Mesendoderm (in vitro differentiated cells): ENCODE measurements around the gene TEKT2.

Source experiments
- DNase-seq: peaks from one replicate; pipeline ENCODE4 v3.0.0; 2013
- H2AK5ac ChIP-seq: 2 replicates; pipeline ENCODE4 v1.6.1; 2013; ENCODE audit warnings: low read length, inconsistent platforms
- H2BK120ac ChIP-seq: 2 replicates; pipeline ENCODE4 v1.6.1; 2013; ENCODE audit warnings: low read depth, mild to moderate bottlenecking, low read length, moderate library complexity, mixed read lengths
- H2BK15ac ChIP-seq: replicated peaks from 2 replicates; pipeline ENCODE4 v1.6.1; 2013; ENCODE audit warnings: low read depth, mild to moderate bottlenecking, moderate library complexity
- H2BK5ac ChIP-seq: 2 replicates; pipeline ENCODE4 v1.6.1; 2013; ENCODE audit warnings: low read length, inconsistent platforms
- H3K18ac ChIP-seq: 2 replicates; pipeline ENCODE4 v1.6.1; 2013; ENCODE audit warnings: mild to moderate bottlenecking, low read length, mixed read lengths
- H3K23ac ChIP-seq: one replicate; pipeline ENCODE4 v1.6.1; 2013; ENCODE audit warnings: low read length
- H3K27ac ChIP-seq: 2 replicates; pipeline ENCODE4 v1.5.1; 2013; ENCODE audit warnings: low read depth, mild to moderate bottlenecking, inconsistent platforms, low read length, moderate library complexity
- H3K27me3 ChIP-seq: 2 replicates; pipeline ENCODE4 v1.6.1; 2013; ENCODE audit warnings: low read length, control low read depth, mild to moderate bottlenecking, inconsistent platforms; ENCODE audit not compliant: insufficient read depth, poor library complexity
- H3K36me3 ChIP-seq: 2 replicates; pipeline ENCODE4 v1.6.1; 2013; ENCODE audit warnings: low read length, inconsistent platforms; ENCODE audit not compliant: control insufficient read depth, insufficient read depth
- H3K4ac ChIP-seq: one replicate; pipeline ENCODE4 v1.6.1; 2013; ENCODE audit warnings: low read depth, mild to moderate bottlenecking, low read length, moderate library complexity
- H3K4me1 ChIP-seq: 2 replicates; pipeline ENCODE4 v1.6.1; 2013; ENCODE audit warnings: low read depth, low read length, inconsistent platforms; ENCODE audit not compliant: control insufficient read depth
- H3K4me2 ChIP-seq: 2 replicates; pipeline ENCODE4 v1.6.1; 2013; ENCODE audit warnings: low read length
- H3K4me3 ChIP-seq: 2 replicates; pipeline ENCODE4 v1.5.1; 2013; ENCODE audit warnings: mild to moderate bottlenecking, low read length
- H3K56ac ChIP-seq: one replicate; pipeline ENCODE4 v1.6.1; 2013; ENCODE audit warnings: low read length
- H3K79me1 ChIP-seq: 2 replicates; pipeline ENCODE4 v1.6.1; 2013; ENCODE audit warnings: low read length, inconsistent platforms
- H3K79me2 ChIP-seq: 2 replicates; pipeline ENCODE4 v1.6.1; 2013; ENCODE audit warnings: mild to moderate bottlenecking, low read length; ENCODE audit not compliant: control insufficient read depth, insufficient read depth
- H3K9ac ChIP-seq: 2 replicates; pipeline ENCODE4 v1.6.1; 2013; ENCODE audit warnings: low read length, inconsistent platforms
- H4K5ac ChIP-seq: one replicate; pipeline ENCODE4 v1.6.1; 2013; ENCODE audit warnings: low read length
- H4K8ac ChIP-seq: one replicate; pipeline ENCODE4 v1.6.1; 2013; ENCODE audit warnings: low read depth, mild to moderate bottlenecking, control low read depth, low read length, moderate library complexity
- WGBS: extraction: QIAGEN DNeasy Blood & Tissue Kit; methylation state at CpG from one replicate; pipeline ENCODE4 v1.1.7; 2013; ENCODE audit warnings: low lambda C conversion rate, missing lambda C conversion rate; ENCODE audit not compliant: insufficient coverage; ENCODE audit errors: extremely low coverage; 5-methylcytosine and 5-hydroxymethylcytosine counted together

TEKT2 gene

DNA sequence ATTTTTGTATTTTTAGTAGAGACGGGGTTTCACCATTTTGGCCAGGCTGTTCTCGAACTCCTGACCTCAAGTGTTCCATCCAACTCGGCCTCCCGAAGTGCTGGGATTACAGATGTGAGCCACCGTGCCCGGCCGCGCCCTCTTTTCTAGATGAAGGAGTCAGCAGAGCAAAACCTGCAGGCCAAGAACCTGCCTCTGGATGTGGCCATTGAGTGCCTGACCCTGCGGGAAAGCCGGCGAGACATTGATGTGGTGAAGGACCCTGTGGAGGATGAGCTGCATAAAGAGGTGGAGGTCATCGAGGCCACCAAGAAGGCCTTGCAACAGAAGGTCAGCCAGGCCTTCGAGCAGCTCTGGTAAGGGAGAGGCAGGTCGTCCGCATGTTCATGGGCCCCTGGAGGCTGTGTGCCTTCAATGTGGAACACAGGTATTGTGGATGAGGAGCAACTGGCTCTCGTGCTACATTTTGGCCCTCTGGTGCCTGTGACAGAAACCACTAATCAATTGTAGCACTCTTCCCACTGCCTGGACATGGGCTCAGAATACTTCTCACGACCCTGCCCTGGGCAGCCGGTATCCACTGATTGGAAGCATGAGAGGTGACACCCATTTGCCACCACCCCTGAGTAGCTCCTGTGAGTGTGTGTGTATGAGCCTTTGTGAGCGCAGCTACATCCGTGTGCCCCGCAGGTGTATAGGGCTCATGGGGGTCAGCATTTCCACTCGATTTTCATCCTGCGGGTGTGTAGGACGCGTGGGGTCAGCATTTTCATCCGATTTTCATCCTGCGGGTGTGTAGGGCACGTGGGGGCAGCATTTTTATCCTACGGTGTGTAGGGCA, 2.0 kb downstream of the TEKT2 start:
- DNase-seq = no peak
- no peak overlapping the region for H3K23ac ChIP-seq
- no peaks in the 10 kb centered on the region for H3K36me3 ChIP-seq
- H3K9ac ChIP-seq = no peak overlapping the region
- peaks cover 5% of the 10 kb centered on the region for H3K4me1 ChIP-seq
- peaks cover 7% of the 10 kb centered on the region for H3K79me2 ChIP-seq
- H3K18ac ChIP-seq = no peak overlapping the region
- no peak overlapping the region for H2BK5ac ChIP-seq
- no peak overlapping the region for H4K8ac ChIP-seq
- H3K56ac ChIP-seq = no peak overlapping the region
- no CpG with 5 or more reads among the region's 29 CpGs for WGBS
- no peak overlapping the region for H2BK15ac ChIP-seq
- H2BK120ac ChIP-seq = no peak overlapping the region
- H2AK5ac ChIP-seq = no peak overlapping the region
- no peaks in the 10 kb centered on the region for H3K27me3 ChIP-seq
- no peak overlapping the region for H3K4ac ChIP-seq
- no peak overlapping the region for H3K27ac ChIP-seq
- H3K4me2 ChIP-seq = no peak overlapping the region
- H3K79me1 ChIP-seq = peaks cover 8% of the 10 kb centered on the region
- H3K4me3 ChIP-seq = no peak overlapping the region
- no peak overlapping the region for H4K5ac ChIP-seq

DNA sequence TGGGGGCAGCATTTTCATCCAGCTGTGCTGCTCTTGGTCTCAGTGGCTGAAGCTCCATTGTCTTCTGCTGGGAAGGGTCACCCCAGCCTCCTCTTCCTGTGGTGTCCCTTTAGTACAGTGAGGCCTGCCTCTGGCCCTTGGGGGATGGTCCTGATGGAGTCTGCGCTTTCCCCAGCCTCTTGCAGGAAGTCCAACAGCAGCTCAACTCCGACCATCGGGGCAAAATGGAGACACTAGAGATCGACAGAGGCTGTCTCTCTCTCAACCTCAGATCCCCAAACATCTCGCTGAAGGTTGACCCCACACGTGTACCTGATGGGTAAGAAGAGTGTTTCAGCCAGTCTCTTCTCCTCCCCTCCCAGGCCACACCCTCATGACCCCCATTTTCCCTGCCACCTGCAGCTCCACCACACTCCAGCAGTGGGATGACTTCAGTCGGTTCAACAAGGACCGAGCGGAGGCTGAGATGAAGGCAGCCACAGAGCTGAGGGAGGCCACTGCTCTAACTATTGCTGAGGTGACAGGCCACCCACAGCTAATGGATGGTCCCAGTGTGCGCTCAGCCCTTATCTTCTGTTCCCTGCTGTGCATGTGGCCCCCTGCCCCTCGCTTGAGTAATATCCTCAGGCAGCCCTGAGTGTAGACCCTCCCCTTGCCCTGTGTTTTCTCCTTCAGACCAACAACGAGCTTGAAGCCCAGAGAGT, 2.8 kb downstream of the TEKT2 start:
- Histone ChIP-seq H2BK5ac (no peak overlapping the region), H2BK120ac (no peak overlapping the region), H3K4me1 (peaks cover 5% of the 10 kb centered on the region), H2BK15ac (no peak overlapping the region), H3K79me2 (peaks cover 7% of the 10 kb centered on the region), H3K23ac (no peak overlapping the region), H3K4me3 (no peak overlapping the region), H3K79me1 (peaks cover 11% of the 10 kb centered on the region), H3K27me3 (no peaks in the 10 kb centered on the region), H3K36me3 (peaks cover 1% of the 10 kb centered on the region), H4K5ac (no peak overlapping the region), H3K4me2 (no peak overlapping the region), H4K8ac (no peak overlapping the region), H3K18ac (no peak overlapping the region), H3K9ac (no peak overlapping the region), H3K27ac (no peak overlapping the region), H3K56ac (peak overlapping the region; percentile 34), H2AK5ac (no peak overlapping the region), H3K4ac (no peak overlapping the region)
- no CpG with 5 or more reads among the region's 12 CpGs for WGBS
- DNase-seq = no peak

DNA sequence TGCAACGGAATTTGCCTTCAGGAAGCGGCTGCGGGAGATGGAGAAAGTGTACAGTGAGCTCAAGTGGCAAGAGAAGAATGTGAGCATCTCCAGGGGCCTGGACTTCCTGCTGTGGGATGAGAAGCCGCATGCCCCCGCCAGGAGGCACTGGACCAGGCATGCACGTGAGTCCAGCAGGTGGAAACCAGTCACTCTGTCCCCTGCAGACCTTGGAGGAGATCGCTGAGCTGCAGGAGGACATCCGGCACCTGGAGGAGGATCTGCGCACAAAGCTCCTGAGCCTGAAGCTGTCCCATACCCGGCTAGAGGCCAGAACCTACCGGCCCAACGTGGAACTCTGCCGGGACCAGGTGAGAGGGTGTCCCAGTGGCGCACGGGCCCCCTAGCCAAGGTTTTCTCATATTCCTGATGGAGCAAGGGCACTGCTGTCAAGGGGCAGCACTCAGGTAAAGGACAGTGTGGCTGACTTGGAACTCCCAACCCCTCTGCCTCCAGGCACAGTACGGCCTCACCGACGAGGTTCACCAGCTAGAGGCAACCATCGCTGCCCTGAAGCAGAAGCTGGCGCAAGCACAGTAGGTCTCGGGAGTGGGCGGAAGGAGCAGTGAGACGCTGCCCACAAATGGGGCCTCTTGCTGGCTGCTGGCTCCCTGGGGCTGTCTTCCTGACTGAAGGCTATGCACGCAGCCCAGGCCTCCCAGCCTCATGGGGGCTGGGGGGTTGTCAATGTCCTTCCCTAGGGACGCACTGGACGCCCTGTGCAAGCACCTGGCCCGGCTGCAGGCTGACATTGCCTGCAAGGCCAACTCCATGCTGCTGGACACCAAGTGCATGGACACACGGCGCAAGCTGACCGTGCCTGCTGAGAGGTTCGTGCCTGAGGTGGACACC, 3.6 kb downstream of the TEKT2 start:
- no peak overlapping the region for H3K23ac ChIP-seq
- H3K4me3 ChIP-seq = no peak overlapping the region
- no peaks in the 10 kb centered on the region for H3K27me3 ChIP-seq
- no peak overlapping the region for H3K27ac ChIP-seq
- no peak overlapping the region for H2AK5ac ChIP-seq
- H3K4me2 ChIP-seq = no peak overlapping the region
- H2BK5ac ChIP-seq = no peak overlapping the region
- no peak overlapping the region for H3K18ac ChIP-seq
- peak; percentile 21 for DNase-seq
- H2BK15ac ChIP-seq = no peak overlapping the region
- H3K4me1 ChIP-seq = peaks cover 5% of the 10 kb centered on the region
- no peak overlapping the region for H3K4ac ChIP-seq
- no peak overlapping the region for H4K5ac ChIP-seq
- H3K79me1 ChIP-seq = peaks cover 11% of the 10 kb centered on the region
- H2BK120ac ChIP-seq = no peak overlapping the region
- H4K8ac ChIP-seq = no peak overlapping the region
- peak overlapping the region; percentile 96 for H3K56ac ChIP-seq
- peaks cover 7% of the 10 kb centered on the region for H3K79me2 ChIP-seq
- WGBS = no CpG with 5 or more reads among the region's 31 CpGs
- H3K36me3 ChIP-seq = peaks cover 6% of the 10 kb centered on the region
- H3K9ac ChIP-seq = no peak overlapping the region

DNA sequence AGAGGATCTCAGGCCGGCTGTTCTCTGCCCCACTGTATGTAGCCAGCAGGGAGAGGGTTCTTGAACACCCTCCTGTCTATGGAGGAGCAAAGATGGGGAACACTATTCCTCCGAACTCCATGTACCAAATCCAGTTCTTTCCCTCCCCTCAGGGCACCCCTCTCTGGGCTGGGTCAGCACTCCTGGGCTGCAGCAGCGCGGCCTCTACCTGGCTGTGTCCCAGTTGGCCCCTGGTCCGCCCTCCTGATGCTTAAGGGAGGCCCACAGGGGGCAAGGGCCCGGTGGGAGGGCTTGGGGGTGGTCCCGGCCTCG, 4.3 kb downstream of the TEKT2 start:
- Histone ChIP-seq H2BK15ac (no peak overlapping the region), H3K9ac (peak overlapping the region; percentile 75), H3K18ac (peak overlapping the region; percentile 15), H3K4me1 (peaks cover 5% of the 10 kb centered on the region), H2BK120ac (no peak overlapping the region), H3K79me2 (peaks cover 7% of the 10 kb centered on the region), H3K79me1 (peaks cover 11% of the 10 kb centered on the region), H3K36me3 (peaks cover 10% of the 10 kb centered on the region), H2BK5ac (no peak overlapping the region), H2AK5ac (no peak overlapping the region), H4K8ac (peak overlapping the region; percentile 59), H3K27me3 (no peaks in the 10 kb centered on the region), H3K56ac (peak overlapping the region; percentile 96), H3K4me3 (no peak overlapping the region), H4K5ac (peak overlapping the region; percentile 87), H3K23ac (no peak overlapping the region), H3K4me2 (peak overlapping the region; percentile 50), H3K4ac (no peak overlapping the region), H3K27ac (no peak overlapping the region)
- no peak for DNase-seq
- WGBS = no CpG with 5 or more reads among the region's 8 CpGs

DNA sequence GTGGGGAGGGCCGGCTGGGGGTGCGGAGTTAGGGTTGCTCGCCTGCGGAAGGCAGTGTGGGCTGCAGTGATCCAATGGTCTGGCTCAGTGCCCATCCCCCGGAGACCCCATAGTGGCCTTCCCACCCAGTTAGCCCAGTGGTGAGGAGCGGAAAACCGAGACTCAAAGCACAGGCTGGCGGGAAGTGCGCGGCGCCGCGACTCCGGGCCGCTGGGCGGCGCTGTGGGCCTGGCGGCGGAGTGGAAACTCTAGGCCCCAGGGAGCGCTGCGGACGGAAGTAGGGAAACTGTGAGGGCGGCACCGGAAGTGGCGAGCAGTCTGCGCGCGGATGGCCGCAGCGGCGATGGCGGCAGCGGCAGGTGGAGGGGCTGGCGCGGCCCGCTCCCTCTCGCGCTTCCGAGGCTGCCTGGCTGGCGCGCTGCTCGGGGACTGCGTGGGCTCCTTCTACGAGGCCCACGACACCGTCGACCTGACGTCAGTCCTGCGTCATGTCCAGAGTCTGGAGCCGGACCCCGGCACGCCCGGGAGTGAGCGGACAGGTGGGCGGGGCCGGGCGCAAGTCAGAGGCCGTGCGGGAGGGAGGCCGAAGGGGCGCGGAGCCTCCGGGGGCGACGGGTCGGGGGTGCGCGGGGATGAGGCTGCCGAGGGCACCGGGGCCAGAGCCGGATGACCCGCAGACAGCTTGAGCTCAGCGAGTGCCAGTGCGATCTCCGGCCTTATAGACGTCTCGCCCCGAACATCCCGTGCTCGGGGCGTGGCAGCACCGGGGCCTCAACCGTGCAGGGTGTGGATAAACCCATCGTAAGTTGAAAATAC, 4.9 kb downstream of the TEKT2 start, which contains the start of gene ADPRS:
Gene ADPRS (plus strand): TSS at position 316 of the 816 bp plus-strand sequence. CDS start 13 bp downstream, at position 329.
- H3K9ac ChIP-seq = peak within 1 kb of the TSS; percentile 89
- DNase-seq = peak; percentile 93
- H2BK15ac ChIP-seq = no peak within 1 kb of the TSS
- peaks cover 7% of the 10 kb centered on the region for H3K79me2 ChIP-seq
- H3K4me1 ChIP-seq = peaks cover 5% of the 10 kb centered on the region
- WGBS = no CpG with 5 or more reads among the region's 84 CpGs
- H3K4ac ChIP-seq = no peak within 1 kb of the TSS
- peak within 1 kb of the TSS; percentile 92 for H3K4me2 ChIP-seq
- H2AK5ac ChIP-seq = no peak within 1 kb of the TSS
- peaks cover 11% of the 10 kb centered on the region for H3K79me1 ChIP-seq
- peak within 1 kb of the TSS; percentile 15 for H3K18ac ChIP-seq
- H3K4me3 ChIP-seq = peak within 1 kb of the TSS; percentile 95
- H3K23ac ChIP-seq = peak within 1 kb of the TSS; percentile 66
- H3K27ac ChIP-seq = no peak within 1 kb of the TSS
- peaks cover 14% of the 10 kb centered on the region for H3K36me3 ChIP-seq
- H3K27me3 ChIP-seq = no peaks in the 10 kb centered on the region
- no peak within 1 kb of the TSS for H2BK120ac ChIP-seq
- peak within 1 kb of the TSS; percentile 87 for H4K5ac ChIP-seq
- no peak within 1 kb of the TSS for H2BK5ac ChIP-seq
- H4K8ac ChIP-seq = peak within 1 kb of the TSS; percentile 59
- H3K56ac ChIP-seq = peak within 1 kb of the TSS; percentile 96
